ENCODE measurements around the gene RNF145.
"Not testable (repeated sequence)": the region's sequence is repeated elsewhere in the genome, so short reads cannot be mapped to it uniquely, and the experiment has no call there.

RNF145 gene

GRCh38 chr5:159187719-159188118, 21.6 kb downstream of the RNF145 start:
- DNase-seq: no peak

GRCh38 chr5:159186319-159186718, 23.0 kb downstream of the RNF145 start:
- no peak for DNase-seq

- no peak for DNase-seq
Observed at GRCh38 chr5:159185773-159186172, 23.6 kb downstream of the RNF145 start.

GRCh38 chr5:159184858-159185381, 24.4 kb downstream of the RNF145 start:
- DNase-seq: peak in 2 of 4 experiments; percentile 6 to 7

- no peak for DNase-seq
Observed at GRCh38 chr5:159184236-159184635, 25.1 kb downstream of the RNF145 start.

GRCh38 chr5:159183247-159183646, 26.1 kb downstream of the RNF145 start:
- no peak for DNase-seq

GRCh38 chr5:159182691-159183090, 26.7 kb downstream of the RNF145 start:
- DNase-seq: no peak

GRCh38 chr5:159181651-159182050, 27.7 kb downstream of the RNF145 start:
- no peak for DNase-seq

- no peak for DNase-seq
Observed at GRCh38 chr5:159181152-159181551, 28.2 kb downstream of the RNF145 start.

- DNase-seq: no peak
Observed at GRCh38 chr5:159179529-159180305, 29.6 kb downstream of the RNF145 start.

- DNase-seq: no peak
Observed at GRCh38 chr5:159178978-159179377, 30.4 kb downstream of the RNF145 start.

GRCh38 chr5:159175547-159175946, 33.8 kb downstream of the RNF145 start:
- DNase-seq: no peak

- no peak for DNase-seq
Observed at GRCh38 chr5:159174511-159175168, 34.7 kb downstream of the RNF145 start.

- DNase-seq: no peak
Observed at GRCh38 chr5:159171274-159171673, 38.1 kb downstream of the RNF145 start.

GRCh38 chr5:159170021-159170420, 39.3 kb downstream of the RNF145 start:
- no peak for DNase-seq

- no peak for DNase-seq
Observed at GRCh38 chr5:159166416-159166815, 42.9 kb downstream of the RNF145 start.

GRCh38 chr5:159163701-159164046, 45.7 kb downstream of the RNF145 start:
- DNase-seq: no peak

GRCh38 chr5:159163027-159163700, 46.2 kb downstream of the RNF145 start:
- DNase-seq: no peak

GRCh38 chr5:159161361-159162214, 47.8 kb downstream of the RNF145 start:
- no peak for DNase-seq

- DNase-seq: not testable (repeated sequence)
Observed at GRCh38 chr5:159158553-159159091, 50.7 kb downstream of the RNF145 start.

- DNase-seq: no peak
Observed at GRCh38 chr5:159157552-159157951, 51.8 kb downstream of the RNF145 start.
